NCI-H446 (cell line): ENCODE data around the gene HMGXB3.

ENCODE experiments used
- DNase-seq, 2 experiments: peaks; one replicate each; lab custom pipeline; 2025; lab: John Stamatoyannopoulos, UW

Gene HMGXB3

GRCh38 chr5:150000256-150000989 is at the start of gene HMGXB3, which contains the start of gene TIGD6:
HMGXB3 (plus strand) TSS chr5:150000739; CDS start chr5:150004853, 4,114 bp downstream.
TIGD6 (minus strand) TSS chr5:150000654; CDS start chr5:149996348, 4,306 bp downstream.
- DNase-seq, result peak; percentile 62 to 88

GRCh38 chr5:149951138-149951749 is 49.3 kb upstream of the HMGXB3 start:
- DNase-seq, result no peak

GRCh38 chr5:149953436-149954121 is 47.0 kb upstream of the HMGXB3 start:
- no peak for DNase-seq

- no peak for DNase-seq
These were observed 45.7 kb upstream of the HMGXB3 start for GRCh38 chr5:149954798-149955197.

- no peak for DNase-seq
These were observed 43.9 kb upstream of the HMGXB3 start for GRCh38 chr5:149956685-149957084.

GRCh38 chr5:149957855-149958254 is 42.7 kb upstream of the HMGXB3 start:
- no peak for DNase-seq

GRCh38 chr5:149959406-149960236 is 40.9 kb upstream of the HMGXB3 start:
- DNase-seq, result peak in 1 of 2 experiments; percentile 9

- DNase-seq, result peak; percentile 90 to 95
These were observed 40.0 kb upstream of the HMGXB3 start, which contains the start of gene SLC26A2 for GRCh38 chr5:149960272-149961185. SLC26A2 (plus strand) TSS chr5:149960758; CDS start chr5:149977653, 16,895 bp downstream.

- DNase-seq, result no peak
These were observed 39.3 kb upstream of the HMGXB3 start for GRCh38 chr5:149961186-149961685.

GRCh38 chr5:149961957-149962409 is 38.6 kb upstream of the HMGXB3 start:
- peak in 1 of 2 experiments; percentile 61 for DNase-seq

GRCh38 chr5:149962601-149963300 is 37.8 kb upstream of the HMGXB3 start:
- DNase-seq, result no peak

GRCh38 chr5:149963729-149964128 is 36.8 kb upstream of the HMGXB3 start:
- DNase-seq, result no peak

GRCh38 chr5:149966946-149967345 is 33.6 kb upstream of the HMGXB3 start:
- no peak for DNase-seq

- DNase-seq, result peak in 1 of 2 experiments; percentile 7
These were observed 31.2 kb upstream of the HMGXB3 start for GRCh38 chr5:149969181-149969930.

- no peak for DNase-seq
These were observed 25.1 kb upstream of the HMGXB3 start for GRCh38 chr5:149975409-149975808.

GRCh38 chr5:149979896-149980295 is 20.6 kb upstream of the HMGXB3 start:
- DNase-seq, result no peak

- DNase-seq, result no peak
These were observed 19.3 kb upstream of the HMGXB3 start for GRCh38 chr5:149981206-149981605.

GRCh38 chr5:149982505-149982904 is 18.0 kb upstream of the HMGXB3 start:
- DNase-seq, result no peak

GRCh38 chr5:149988126-149988525 is 12.4 kb upstream of the HMGXB3 start:
- DNase-seq, result no peak
